ENCODE data around the gene MYT1. TPM values are rescaled to one million over a fixed set of nuclear protein-coding genes. Genes with fewer than 3 reads are reported as not detected.

The MYT1 gene
- polyA plus RNA-seq, 1 of the 3 experiments (the other 2 are of a cell fraction): 0.10 TPM

DNA sequence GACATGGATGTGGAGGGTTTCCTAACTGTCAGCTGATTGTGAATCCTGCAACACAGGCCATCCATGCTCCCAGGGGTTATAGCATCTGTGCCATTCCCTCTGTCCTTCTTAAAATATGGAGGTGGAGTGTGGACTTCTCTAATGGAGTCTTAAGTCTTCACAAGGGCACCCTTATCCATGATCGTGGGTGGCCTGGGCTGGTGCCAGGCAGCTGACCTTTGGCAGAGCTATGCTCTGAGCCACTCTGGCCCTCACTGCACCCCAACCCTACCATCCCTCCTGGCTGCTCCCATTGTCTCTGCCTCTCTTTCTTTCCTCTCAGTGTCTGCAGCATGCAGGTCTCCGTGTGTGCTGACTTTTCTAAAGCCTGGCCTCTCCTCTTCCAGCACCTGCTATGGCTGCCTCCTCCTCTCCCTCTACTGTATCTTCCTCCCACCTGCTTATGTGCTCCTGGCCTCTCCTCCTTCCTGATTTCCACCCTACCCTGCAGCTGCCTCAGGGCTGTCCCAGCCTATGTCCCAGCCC is 80.1 kb downstream of the MYT1 start:
- POLR2A ChIA-PET: no interaction called here
- Histone ChIP-seq H2AFZ (ENCODE audit: low read depth) (no peak overlapping the region), H3F3A (replicated peaks; ENCODE audit: insufficient read depth) (no peaks in the 10 kb centered on the region), H3K27ac (ENCODE audit: low read depth in 2 of 2, low read length in 1 of 2) (no peak overlapping the region), H3K9me2 (no peaks in the 10 kb centered on the region), H3K79me2 (ENCODE audit: insufficient read depth) (no peaks in the 10 kb centered on the region), H3K4me3 (ENCODE audit: low read depth in 2 of 2, low read length in 1 of 2) (no peak overlapping the region), H3K4me2 (no peak overlapping the region), H4K20me1 (ENCODE audit: insufficient read depth) (no peaks in the 10 kb centered on the region), H3K36me3 (replicated peaks in 1 of 2; ENCODE audit: control insufficient read depth in 1 of 2, insufficient read depth in 2 of 2, low read length in 1 of 2) (no peaks in the 10 kb centered on the region), H3K9ac (no peak overlapping the region), H3K9me3 (no peaks in the 10 kb centered on the region), H3K27me3 (ENCODE audit: insufficient read depth) (peaks cover 14% of the 10 kb centered on the region; the same call in 1 of the 2 replicates), H3K4me1 (ENCODE audit: control insufficient read depth in 1 of 2, insufficient read depth in 2 of 2, low read depth in 1 of 2, low read length in 1 of 2) (no peaks in the 10 kb centered on the region)
- 10% methylated on average over 2 of the region's 2 CpGs for WGBS (ENCODE audit: low lambda C conversion rate)
- TF ChIP-seq MAX (IDR thresholded peaks at IDR 0.05; ENCODE audit: low read depth) (no peak), REST (IDR thresholded peaks at IDR 0.05; ENCODE audit: low read depth, low read length) (no peak), RXRA (IDR thresholded peaks at IDR 0.05; ENCODE audit: borderline replicate concordance, low read depth) (no peak), JUND (IDR thresholded peaks at IDR 0.05) (no peak), ZBTB33 (IDR thresholded peaks at IDR 0.05; ENCODE audit: borderline replicate concordance, low read depth) (no peak), TEAD4 (IDR thresholded peaks at IDR 0.05; ENCODE audit: borderline replicate concordance, insufficient read depth) (no peak), TAF1 (IDR thresholded peaks at IDR 0.05; ENCODE audit: borderline replicate concordance, low read depth, low read length) (no peak)
- DNase-seq: no peak
- CTCF ChIA-PET: no interaction called here

DNA sequence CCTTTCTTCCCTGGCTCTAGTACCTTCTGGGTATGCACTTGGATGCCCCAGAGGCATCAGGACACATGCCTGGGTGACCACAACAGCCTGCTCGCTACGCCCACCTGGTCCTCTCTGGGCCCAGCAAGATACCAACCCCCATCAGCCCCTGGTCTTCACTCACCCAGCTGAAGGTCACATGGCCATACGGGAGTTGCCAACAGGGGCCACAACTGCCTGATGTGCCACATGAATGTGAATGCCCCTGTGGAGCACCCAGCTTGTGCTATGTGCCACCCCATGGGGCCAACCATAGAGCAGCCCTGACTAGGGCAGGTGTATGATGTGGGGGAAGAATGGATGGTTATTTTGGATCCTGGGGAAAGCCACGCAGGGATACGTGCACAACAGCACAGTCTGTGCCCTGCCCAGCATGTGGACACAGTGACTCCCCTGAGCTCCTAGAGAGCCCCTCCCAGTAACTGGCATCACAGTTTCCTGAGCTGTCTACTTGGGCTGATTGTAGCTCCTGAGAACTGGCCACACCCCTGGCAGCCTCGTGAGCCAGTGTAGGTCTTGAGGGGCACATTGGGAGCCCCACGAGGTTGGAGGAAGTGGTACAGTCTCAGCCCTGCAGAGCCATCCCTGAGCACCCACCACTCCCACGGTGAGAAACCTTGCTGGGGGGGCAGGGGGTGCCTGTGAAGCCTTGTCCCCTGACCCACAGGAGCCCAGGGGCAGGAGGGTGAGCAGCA is 80.8 kb downstream of the MYT1 start:
- H3K36me3 ChIP-seq (replicated peaks in 1 of 2; ENCODE audit: control insufficient read depth in 1 of 2, insufficient read depth in 2 of 2, low read length in 1 of 2): no peaks in the 10 kb centered on the region
- no peaks in the 10 kb centered on the region for H3K9me2 ChIP-seq
- no peaks in the 10 kb centered on the region for H3F3A ChIP-seq (replicated peaks; ENCODE audit: insufficient read depth)
- no peaks in the 10 kb centered on the region for H4K20me1 ChIP-seq (ENCODE audit: insufficient read depth)
- no peak overlapping the region for H3K4me3 ChIP-seq (ENCODE audit: low read depth in 2 of 2, low read length in 1 of 2)
- ChIA-PET CTCF (no interaction called here), POLR2A (no interaction called here)
- H3K4me1 ChIP-seq (ENCODE audit: control insufficient read depth in 1 of 2, insufficient read depth in 2 of 2, low read depth in 1 of 2, low read length in 1 of 2): no peaks in the 10 kb centered on the region
- H3K9me3 ChIP-seq: no peaks in the 10 kb centered on the region
- no peak overlapping the region for H3K9ac ChIP-seq
- no peak overlapping the region for H2AFZ ChIP-seq (ENCODE audit: low read depth)
- H3K27me3 ChIP-seq (ENCODE audit: insufficient read depth): peaks cover 14% of the 10 kb centered on the region; the same call in 1 of the 2 replicates
- H3K79me2 ChIP-seq (ENCODE audit: insufficient read depth): no peaks in the 10 kb centered on the region
- H3K4me2 ChIP-seq: no peak overlapping the region
- WGBS (ENCODE audit: low lambda C conversion rate): 22% methylated on average over 7 of the region's 8 CpGs
- peak; percentile 6 for DNase-seq
- no peak overlapping the region for H3K27ac ChIP-seq (ENCODE audit: low read depth in 2 of 2, low read length in 1 of 2)
- TF ChIP-seq NRF1 (IDR thresholded peaks at IDR 0.05; ENCODE audit: low read depth, low read length): no peak
- no peak for TF ChIP-seq TCF12 (IDR thresholded peaks at IDR 0.05)
- no peak for TF ChIP-seq GABPA (IDR thresholded peaks at IDR 0.05; ENCODE audit: low read depth)
- TF ChIP-seq IRF3 (IDR thresholded peaks at IDR 0.05; ENCODE audit: low read depth, low read length): no peak
- no peak for TF ChIP-seq FOSL2 (IDR thresholded peaks at IDR 0.05; ENCODE audit: borderline replicate concordance, low read depth)
- no peak for TF ChIP-seq ZBTB33 (IDR thresholded peaks at IDR 0.05; ENCODE audit: borderline replicate concordance, low read depth)
- no peak for TF ChIP-seq MAX (IDR thresholded peaks at IDR 0.05; ENCODE audit: low read depth)
- TF ChIP-seq RXRA (IDR thresholded peaks at IDR 0.05; ENCODE audit: borderline replicate concordance, low read depth): no peak
- TF ChIP-seq USF2 (IDR thresholded peaks at IDR 0.05; ENCODE audit: borderline replicate concordance, low read depth, low read length): no peak
